ENCODE data around the gene MAJIN.
A peak's percentile ranks its signal among the peaks of the same experiment; 100 is the strongest.

The MAJIN gene

DNA sequence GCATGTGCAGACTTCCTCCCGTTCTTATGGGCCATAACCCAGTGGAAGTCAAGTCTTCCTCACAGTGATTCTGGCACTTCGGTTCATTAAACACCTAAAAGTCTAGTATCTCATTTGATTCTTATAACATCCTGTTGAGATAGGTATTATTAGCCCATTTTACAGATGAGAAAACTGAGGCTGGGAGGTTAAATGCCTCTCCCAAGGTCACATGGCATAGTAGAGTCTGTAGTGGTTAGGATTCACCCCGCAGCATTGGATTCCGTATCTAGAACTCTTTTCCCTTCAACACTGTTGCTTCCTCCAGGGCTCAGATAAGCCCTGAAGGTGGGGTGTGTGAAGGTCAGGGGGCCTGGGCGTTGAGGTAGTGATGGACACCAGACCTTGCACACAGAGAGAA lies 39.6 kb downstream of the MAJIN start:
- no peak for DNase-seq (ENCODE audit: low spot score)

DNA sequence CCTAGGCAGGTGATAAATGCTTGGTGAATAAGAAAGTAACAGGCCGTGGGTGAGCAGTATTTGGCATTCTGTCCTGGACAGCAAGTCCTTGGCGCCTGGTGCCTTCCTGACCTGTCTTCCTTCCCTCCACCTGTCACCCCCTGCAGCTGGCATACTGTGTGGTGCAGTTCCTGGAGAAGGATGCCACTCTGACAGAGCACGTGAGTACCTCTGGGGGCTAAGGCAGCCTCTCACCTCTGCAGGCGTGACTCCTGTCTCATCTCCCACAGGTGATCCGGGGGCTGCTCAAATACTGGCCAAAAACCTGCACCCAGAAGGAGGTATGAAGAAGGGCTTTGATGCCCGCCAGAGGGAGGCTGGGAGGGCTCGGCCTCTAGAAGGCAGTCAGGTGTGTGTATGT lies 40.6 kb downstream of the MAJIN start:
- no peak for DNase-seq (ENCODE audit: low spot score)

DNA sequence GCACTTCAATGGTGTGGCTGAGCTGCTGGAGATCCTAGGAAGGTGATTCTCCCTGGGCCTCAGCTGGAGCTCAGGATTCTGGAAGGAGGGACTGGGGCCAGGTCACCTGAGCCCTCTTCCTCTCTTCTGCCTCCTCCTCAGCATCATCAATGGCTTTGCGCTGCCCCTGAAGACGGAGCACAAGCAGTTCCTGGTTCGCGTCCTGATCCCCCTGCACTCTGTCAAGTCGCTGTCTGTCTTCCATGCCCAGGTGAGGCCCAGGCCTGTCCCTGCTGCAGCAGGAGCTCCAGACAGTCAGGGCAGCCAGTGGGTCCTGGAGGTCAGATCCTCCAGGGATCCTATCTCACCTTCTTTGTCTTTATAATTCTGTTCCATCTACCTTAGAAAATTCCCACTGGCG lies 41.6 kb downstream of the MAJIN start:
- DNase-seq (ENCODE audit: low spot score) = no peak

DNA sequence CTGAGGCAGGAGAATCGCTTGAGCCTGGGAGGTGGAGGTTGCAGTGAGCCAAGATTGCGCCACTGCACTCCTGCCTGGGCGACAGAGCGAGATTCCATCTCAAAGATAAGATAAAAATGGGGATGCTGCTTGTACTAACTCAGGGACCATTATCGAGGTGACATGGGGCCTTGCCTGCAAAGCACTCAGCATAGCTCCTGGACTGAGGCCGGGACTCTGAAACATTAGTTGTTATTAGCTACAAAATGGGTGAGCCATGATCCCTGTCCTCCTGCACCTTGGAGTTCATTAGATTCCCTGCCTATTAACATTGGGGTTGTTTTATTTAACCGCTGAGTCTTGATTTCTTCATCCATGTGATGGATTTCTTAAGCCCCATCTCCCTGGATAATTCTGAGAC lies 42.3 kb downstream of the MAJIN start:
- DNase-seq (ENCODE audit: low spot score) = no peak

DNA sequence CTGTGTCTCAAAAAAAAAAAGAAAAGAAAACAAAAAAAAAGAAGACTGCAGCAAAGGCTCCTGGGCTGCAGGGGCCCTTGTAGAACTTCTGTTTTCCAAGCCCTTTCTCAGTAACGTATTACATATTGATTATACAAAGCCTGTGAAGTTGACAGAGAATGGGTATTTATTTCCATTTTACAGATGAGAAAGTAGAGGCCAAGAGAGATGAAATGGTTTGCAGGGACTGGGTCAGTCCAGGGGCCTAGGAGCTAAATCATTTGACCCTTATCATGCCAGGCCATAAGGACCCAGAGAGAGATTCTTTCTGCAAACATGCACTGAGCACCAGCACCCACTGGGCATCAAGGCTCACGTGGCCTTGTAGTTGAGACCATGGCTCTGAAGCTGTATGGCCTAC lies 43.0 kb downstream of the MAJIN start:
- DNase-seq (ENCODE audit: low spot score) = no peak

DNA sequence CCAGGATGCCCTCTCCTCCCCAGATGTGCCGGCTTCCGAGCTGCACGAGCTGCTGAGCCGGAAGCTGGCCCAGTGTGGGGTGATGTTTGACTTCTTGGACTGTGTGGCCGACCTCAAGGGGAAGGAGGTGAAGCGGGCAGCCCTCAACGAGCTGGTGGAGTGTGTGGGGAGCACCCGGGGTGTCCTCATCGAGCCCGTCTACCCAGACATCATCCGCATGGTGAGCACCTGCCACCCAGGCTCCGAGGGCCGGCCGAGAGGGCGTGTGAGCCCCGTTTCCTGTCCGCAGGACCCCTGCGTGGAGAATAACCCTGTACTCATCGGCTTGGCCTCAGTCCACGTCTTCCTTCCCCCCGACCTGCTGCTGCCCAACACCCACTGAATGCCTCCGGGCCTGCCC lies 45.2 kb downstream of the MAJIN start:
- DNase-seq (ENCODE audit: low spot score) = no peak

DNA sequence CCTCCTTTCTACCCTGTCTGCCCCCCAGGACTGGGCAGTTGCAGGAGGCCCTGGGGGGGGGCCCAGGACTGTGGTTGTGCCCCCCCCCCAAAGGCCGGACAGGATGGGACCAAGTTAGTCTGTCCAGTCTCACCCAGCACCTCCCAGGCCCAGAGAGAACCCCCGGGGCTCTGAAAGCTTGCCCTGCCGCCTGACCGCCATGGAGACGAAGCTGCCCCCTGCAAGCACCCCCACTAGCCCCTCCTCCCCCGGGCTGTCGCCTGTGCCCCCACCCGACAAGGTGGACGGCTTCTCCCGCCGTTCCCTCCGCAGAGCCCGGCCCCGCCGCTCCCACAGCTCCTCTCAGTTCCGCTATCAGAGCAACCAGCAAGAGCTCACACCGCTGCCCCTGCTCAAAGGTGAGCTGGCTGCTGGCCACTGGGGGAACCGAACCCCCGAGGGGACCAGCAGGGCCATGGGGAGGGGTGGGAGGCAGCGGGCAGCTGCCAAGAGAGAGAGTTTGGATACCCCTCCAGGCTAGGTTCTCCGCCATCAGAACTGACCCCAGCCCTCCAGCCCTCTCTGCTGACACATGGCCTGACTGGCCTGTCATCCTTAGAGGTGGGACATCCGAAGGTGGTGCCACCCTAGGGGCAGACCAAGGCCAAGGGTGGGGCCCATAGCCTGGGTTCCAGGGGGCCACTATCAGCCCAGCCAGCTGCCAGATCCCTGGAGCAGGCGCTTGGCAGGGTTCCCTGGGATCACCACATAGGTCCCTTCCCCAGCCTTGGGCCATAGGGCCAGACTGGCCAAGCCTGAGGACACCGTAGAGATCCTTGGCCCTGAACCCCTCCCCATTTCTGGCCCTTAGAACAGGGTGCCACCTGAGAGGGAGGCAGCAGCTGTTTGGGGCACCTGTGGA lies 46.1 kb downstream of the MAJIN start:
- no peak for DNase-seq (ENCODE audit: low spot score)

DNA sequence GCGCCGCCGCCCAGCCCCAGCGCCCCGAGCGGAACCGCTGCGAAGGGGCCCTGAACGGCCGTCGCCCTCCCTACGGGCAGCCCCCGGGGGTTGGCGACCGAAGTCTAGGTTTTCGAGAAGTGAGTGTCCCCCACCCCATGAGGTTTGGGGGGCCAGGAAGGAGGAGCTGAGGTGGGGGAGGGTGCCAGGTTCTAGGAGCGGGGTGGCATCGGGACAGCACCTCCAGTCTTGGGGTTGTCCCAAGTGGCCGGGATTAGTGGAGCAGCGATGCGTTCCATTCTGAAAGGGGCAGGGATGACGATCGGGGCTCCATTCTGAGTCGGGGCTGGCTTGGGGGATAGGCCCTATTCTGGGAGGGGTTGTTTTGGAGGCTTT lies 47.0 kb downstream of the MAJIN start:
- DNase-seq (ENCODE audit: low spot score) = no peak

DNA sequence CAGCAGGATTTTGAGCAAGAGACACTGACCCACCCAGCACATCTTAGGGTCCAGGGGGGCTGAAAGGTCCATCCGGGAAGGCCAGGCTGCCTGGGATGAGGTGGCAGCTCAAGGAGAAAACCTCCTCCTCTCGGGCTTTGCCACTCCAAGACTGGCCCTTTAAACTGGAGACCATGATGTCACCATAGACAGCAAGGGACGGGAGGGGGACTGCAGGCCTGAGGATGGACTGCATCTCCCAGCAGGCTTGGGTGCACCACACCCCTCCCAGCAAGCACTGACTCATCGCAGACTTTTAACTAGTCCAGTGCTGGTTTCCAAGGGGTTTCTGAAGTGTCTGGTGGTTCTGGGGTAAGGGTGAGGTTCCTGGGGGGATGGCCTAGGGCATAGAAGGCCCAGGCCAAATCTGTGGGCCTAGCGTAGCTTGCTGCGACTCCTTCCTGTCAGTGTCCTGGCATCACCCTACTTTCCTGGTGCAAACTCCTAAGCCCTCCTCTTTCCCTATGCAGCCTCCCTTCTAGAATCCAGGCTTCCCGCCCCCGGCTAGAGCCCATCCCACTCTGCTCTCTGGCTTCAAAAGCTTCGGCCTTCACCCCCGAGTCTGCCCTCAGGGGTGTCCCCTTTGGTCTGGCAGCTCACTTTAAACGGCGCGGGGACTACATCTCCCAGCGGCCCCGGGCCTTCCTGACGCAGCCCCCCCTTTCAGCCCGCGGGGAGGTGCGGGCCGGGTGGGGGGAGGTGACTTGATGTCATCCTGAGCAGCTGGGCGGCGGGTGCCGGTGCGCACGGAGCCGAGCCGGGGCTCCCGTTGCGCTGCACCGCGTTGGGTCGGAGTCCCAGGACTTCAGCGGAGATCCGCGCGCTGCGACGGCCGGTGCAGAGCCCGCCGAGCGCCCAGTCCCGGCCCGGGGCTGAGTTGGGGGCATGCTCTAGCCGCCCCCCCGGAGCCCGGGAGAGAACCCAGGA lies 47.7 kb downstream of the MAJIN start, which contains the start of gene PPP2R5B:
Gene PPP2R5B (plus strand): TSS at position 746 of the 966 bp plus-strand sequence. CDS start 1,046 bp downstream, outside the sequence.
- DNase-seq (ENCODE audit: low spot score) = peak; percentile 92

DNA sequence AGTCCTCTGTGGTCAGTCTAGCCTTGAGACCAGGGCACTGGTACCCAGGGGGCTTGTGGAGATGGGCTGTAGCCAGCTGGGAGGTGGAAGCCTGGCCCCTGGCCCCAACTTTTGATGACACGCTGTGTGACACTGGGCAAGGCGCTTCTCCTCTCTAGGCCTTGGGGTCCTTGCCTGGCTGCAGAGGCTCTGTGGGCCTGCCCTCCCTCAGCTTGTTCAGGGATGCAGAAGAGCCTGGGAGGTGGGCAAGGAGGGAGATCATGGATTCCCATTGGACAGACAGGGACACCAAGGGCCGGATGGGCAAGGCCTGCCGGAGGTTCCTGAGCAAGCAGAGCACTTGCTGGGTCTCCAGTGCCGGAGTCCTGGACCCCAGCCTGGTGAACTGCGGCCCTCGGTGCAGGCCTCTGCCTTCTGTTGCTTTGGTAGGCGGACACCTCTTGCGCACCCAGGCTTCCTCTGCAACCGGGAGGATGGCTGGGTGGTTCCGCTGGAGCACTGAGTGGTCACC lies 48.7 kb downstream of the MAJIN start:
- DNase-seq (ENCODE audit: low spot score) = no peak

DNA sequence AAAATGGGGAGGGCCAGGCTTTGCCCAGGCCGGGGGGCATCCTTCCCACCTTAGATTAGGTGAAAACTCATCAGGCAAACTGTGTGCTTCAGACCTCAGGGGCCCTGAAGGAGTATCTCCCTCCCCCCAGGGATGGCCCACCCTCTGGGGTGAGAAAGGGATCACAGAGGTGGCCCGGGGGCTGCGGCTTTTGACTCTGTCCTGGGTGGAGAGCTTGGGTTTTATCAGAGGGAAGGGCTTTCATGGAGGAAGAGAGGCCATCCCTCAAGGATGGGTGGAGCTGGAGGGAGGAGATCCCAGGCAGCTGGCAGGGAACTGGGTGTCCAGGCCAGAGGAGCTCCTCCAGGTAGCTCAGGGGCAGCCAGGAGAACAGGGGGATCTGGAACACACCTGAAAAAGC lies 50.5 kb downstream of the MAJIN start:
- DNase-seq (ENCODE audit: low spot score) = no peak

DNA sequence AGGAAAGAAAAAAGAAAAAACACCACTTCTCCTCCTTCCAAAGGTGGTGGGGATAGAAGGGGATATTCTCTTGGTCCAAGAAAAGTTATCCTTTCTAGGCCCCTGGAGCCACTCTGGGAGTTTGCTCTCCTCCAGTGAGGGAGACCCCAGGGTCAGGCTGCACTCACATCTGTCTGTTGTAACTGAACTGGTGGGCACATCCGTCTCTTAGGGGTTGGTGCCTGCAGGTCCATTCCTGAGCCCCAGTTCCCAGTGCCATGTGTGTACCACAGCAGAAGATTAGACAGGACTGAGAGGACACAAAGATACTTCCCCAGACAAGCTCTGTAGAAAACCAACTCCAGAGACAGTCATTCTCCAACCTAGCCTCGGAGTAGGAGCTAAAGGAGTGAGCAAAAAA lies 51.8 kb downstream of the MAJIN start:
- DNase-seq (ENCODE audit: low spot score) = no peak

DNA sequence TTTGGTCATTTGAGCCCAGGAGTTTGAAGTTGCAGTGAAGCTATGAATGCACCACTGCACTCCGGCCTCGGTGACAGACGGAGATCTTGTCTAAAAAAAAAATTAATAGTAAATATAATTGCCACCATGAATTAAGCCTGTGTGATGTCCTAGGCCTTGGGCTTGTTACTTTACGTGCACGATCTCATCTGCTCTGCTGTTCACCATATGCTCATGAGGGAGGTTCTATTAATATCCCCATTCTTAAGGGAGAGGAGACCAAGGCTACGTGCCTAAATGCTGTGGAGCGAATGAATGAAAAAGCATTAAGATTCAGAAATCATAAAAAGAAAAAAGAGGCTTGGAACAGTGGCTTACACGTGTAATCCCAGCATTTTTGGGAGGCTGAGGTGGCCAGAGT lies 52.3 kb downstream of the MAJIN start:
- no peak for DNase-seq (ENCODE audit: low spot score)

DNA sequence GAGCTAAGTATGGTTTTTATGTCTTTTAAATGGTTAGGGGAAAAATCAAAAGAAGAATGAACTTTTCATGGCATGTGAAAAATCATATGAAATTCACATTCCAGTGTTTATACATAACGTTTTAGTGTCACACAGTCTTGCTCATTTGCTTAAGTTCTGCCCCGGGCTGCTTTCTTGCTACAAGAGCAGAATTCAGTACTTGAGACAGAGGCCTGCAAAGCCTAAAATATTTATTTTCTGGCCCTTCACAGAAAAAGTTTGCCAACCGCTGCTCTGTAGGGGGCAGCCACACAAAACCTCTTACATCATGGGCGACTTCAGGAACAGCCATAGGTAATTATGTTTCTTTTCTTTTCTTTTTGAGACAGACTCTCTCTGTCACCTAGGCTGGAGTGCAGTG lies 53.9 kb downstream of the MAJIN start:
- no peak for DNase-seq (ENCODE audit: low spot score)

DNA sequence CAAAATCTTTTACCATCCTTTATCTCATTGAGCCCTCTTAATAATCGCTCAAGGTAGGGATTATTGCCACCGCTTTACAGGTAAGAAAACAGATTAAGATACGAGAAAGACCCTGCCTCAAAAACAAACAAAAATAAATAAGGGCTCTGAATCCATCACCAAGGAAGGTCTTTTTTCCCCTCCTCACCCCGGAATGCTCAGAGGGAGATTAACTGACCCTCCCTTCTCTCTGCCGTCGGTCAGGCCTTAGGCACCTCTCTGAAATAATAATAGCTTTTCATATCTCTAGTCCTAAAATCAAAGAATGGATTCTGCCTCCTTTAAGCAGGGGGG lies 54.3 kb downstream of the MAJIN start:
- DNase-seq (ENCODE audit: low spot score) = no peak

DNA sequence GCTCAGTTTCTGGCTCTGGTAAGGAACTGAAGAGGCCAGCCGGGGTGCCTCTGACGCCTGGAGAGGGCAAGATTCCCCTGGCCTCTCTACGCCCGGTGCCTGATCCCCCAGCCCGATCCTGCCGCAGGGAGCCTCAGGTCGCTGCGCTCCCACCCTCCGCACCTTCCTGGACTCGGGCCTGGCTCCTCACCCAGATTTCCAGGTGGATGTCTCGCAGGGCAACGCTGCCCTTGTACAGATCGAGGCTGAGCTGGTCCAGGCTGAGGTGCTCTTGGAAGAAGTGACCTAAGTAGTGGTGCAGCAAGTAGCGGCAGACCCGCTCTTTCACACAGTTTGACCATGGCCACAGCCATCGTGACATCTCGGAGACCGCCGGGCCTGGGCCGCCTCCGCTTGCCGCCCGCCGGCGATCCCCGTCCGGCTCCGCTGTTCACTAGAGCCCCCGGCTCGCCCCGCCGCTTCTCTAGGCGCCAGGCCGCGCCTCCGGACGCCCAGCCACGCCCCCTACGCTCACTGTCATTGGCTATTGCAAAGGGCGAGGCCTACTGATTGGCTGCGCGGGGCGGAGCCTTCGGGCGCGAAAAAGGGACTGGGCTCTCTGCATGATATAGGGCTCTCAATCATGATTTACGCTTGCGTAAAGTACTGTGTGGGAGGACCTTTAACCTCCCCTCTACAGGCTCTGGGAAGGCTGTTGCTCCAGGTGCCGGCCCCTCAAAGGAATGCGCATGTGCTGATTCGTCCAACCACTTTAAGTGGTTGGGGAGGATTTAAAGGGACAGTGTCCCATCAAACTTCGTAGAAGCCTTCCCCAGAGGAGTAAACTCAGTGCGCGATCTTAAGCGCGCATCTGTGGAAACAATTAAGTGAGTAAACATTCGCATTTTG lies 54.9 kb downstream of the MAJIN start, which contains the start of gene ATG2A:
Gene ATG2A (minus strand): TSS at position 435 of the 888 bp plus-strand sequence. CDS start 74 bp downstream, at position 361.
- peak; percentile 99 for DNase-seq (ENCODE audit: low spot score)

DNA sequence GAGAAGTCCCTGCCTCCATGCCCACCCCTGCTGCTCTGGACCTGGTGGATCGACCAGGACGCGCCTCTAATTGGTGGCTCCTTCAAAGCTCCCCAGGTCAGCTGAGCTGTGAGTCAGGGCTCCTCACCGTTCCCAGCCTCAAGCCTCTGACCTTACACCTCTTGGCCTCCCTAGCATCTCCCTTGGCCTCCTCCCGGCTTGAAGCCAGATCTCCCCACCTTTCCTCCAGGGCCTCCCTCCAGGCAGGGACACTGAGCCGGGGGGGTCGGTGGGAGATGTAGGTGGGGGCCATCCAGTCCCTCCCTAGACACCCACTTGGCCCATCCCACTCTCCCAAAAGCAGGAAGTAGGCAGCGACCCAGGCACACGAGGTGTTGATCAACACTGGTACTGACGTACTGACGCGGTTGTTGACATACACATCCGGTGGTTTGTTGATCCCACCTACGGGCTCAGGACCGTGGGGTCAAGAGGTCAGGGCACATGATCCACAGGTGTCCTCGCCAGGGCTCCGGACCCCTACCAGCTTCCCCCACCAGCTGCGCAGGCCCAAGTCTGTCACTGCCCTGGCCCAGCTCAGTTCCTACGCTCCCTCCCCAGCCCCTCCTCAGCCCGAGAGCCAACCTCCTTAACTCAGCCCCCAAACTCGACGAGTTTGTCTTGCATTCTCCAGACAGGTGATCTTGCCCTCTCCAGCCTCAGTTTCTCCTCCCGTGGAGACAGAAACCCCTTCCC lies 55.7 kb downstream of the MAJIN start:
- peak; percentile 31 for DNase-seq (ENCODE audit: low spot score)

DNA sequence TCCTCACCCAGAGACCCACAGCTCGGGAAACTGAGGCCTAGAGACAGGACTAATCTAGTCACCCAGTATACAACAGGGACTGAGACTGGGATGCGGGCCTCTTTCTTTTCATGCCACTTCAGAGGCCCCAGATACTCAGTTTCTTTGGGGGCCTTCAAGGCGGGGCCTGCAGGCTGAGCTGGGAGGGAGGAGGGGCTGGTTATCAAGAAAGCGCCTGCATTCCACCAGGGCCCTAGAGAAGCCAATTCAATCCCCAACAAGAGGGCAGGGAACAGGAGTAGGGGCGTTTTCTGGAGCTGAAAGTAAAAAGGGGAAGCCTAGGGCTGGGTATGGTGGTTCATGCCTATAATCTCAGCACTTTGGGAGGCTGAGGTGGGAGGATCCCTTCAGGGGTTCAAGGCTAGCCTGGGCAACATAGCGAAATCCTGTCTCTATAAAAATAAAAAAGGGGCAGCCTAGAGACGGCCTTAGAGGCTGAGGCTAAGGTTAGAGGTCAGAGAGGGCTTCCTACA lies 56.5 kb downstream of the MAJIN start:
- DNase-seq (ENCODE audit: low spot score) = no peak

DNA sequence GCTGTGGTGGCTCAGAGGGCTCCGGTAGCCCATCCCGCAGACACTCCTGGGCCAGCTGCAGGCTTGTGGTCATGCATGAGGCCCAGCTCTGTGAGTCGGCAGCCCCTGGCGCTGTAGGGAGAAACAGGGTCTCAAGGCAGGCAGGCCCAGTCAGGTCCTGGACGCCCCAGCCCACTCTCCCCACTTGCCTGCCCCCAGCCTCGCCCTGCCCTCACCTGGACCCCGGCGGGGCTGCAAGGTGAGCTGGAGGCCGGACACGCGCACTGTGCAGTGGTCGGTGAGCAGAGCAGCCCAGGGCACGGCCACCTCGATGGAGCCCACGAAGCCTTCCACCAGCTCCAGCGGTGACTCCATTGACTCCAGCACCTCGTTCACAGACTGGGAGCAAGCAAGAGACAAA lies 57.8 kb downstream of the MAJIN start:
- DNase-seq (ENCODE audit: low spot score) = no peak

DNA sequence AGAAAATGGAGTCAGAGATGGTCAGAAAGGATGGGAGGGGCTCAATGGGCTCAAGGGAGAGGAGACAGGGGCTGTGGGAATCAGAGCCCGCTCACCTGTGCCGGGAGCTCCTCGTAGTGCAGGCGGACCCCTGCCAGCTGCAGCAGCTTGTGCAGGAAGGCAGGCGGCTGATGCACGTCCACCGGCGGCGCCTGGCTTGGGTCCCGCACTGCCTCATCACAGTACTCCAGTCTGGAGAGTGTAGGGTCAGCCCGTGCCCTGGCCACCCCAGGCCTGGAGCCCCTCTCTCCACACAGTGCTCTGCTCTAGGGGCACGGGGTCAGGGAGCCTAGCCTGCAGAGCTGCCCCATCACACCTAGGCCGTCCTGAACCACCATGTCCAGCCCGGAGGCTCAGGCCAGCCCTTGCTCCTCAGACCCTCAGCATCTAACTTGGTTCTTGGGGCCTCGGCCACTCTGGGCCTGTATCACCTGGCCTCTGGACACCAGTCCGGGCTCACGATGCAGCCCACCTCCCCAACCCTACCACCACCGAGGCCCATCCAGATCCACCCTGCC lies 58.7 kb downstream of the MAJIN start:
- no peak for DNase-seq (ENCODE audit: low spot score)

Data from CD4-positive, alpha-beta T cell treated with Interleukin-6 at 100 ng/mL for 8 hours (primary cell).